Kasumi-1 (cell line): Measurements from ENCODE around the gene NEB.

Source experiments
- DNase-seq, 2 experiments: peaks; one replicate each; lab custom pipeline; 2025; lab: John Stamatoyannopoulos, UW

The NEB gene

GRCh38 chr2:151557883-151558282, 176.4 kb downstream of the NEB start:
- peak in 1 of 2 experiments; percentile 21 for DNase-seq

- DNase-seq: no peak
These were observed 178.2 kb downstream of the NEB start for GRCh38 chr2:151556121-151556520.

GRCh38 chr2:151552287-151552686, 182.0 kb downstream of the NEB start:
- DNase-seq: no peak

- DNase-seq: peak; percentile 40 to 43
These were observed 182.7 kb downstream of the NEB start for GRCh38 chr2:151551556-151551955.

- DNase-seq: no peak
These were observed 185.1 kb downstream of the NEB start for GRCh38 chr2:151549191-151549590.

DNA sequence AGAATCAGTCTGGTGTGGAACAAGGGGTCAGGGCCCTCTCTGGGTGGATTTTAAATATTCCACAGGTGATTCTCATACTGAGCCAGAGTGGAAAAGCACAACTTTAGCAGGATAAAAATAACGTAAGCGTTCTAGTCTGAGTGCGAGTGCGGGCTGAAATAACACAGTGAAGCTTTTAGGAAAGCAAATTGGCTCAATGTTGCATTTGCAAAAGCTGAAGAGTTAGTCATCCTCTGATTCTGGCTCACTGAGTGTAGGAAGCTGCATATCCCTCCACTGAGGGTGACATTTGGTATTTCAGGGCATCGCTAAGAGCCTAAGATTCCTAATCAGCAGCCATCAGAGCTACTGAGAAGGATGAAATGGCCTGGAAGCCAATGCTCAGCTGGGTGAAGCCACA, 189.8 kb downstream of the NEB start:
- no peak for DNase-seq

DNA sequence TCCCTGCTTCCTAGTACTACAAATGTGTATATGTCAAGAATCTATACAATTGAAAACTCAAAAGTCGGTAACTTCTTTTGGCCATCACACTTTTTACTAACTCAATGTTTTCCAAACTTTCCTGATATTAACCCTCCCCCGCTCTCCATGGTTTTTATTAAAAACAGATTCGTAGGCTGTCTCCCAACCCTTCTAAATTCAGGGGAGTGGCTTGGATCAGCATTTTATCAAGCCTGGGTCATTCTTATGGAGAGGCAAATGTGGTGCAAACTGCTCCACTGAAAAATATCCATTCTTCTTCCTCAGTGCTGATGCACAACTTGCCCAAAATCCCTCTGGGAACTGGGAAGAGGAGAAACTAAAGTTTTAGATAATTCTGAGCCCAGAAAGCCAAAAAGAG, 190.4 kb downstream of the NEB start:
- DNase-seq: no peak

GRCh38 chr2:151534001-151534400, 200.3 kb downstream of the NEB start:
- DNase-seq: no peak

DNA sequence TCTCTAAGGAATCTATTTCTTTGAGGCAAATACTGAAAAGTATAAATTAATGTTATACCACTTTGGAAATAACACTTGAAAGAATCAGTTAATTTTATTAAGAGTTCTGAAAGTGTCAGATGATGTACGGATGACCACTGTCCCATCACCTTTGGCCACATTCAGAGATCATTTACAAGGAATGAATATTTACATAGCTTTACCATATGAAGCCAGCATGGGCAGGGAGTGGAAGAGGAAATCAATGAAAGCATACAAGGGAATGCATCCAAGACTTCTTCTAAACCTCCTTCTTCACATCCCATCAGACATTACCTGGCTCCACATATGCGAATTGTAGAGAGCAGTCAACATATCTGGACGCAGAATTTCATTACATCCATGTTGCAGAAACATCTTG, 201.1 kb downstream of the NEB start:
- DNase-seq: no peak

GRCh38 chr2:151526572-151527090, 207.6 kb downstream of the NEB start:
- no peak for DNase-seq

GRCh38 chr2:151525821-151526373, 208.4 kb downstream of the NEB start:
- no peak for DNase-seq

DNA sequence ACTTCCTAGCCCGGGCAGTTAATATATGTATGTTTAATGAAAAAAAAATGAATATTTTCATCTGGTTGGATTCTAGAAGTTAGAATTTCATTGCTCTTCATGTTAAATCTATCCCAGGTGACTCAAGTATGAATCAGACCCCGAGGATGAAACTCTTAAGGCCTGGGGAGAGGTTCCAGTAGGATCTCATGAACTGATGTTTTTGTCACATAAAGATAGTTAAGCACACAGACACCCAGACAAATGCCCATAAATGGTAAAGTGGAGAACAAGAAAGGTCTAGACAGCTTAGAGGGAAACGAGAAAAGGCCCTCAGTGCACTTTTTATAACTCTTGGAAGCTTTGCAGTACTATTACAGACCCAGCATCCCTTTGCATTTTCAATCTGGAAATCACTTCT, 210.4 kb downstream of the NEB start:
- no peak for DNase-seq

- DNase-seq: no peak
These were observed 211.7 kb downstream of the NEB start for GRCh38 chr2:151522556-151522955.

DNA sequence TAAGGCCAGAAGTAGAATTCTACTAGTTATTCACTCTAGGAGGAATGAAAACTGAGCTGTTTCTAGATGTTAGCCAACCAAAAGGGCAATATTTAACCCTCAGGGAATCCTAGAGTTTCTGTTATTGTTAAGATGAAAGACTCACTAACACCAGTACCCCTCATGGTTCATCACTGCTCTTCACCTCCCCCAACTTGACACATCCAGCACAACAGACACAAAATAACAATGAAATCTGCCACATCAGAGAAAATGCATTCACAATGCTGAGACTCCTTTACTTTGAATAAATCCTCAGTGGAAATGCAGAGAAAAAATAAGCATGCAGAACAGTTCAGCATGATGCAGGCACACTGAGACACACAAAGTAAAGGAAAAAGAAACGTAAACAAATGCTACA, 213.3 kb downstream of the NEB start:
- DNase-seq: no peak

GRCh38 chr2:151518802-151519201, 215.5 kb downstream of the NEB start:
- no peak for DNase-seq

GRCh38 chr2:151508519-151508918, 225.8 kb downstream of the NEB start:
- DNase-seq: no peak

GRCh38 chr2:151506170-151506569, 228.1 kb downstream of the NEB start:
- no peak for DNase-seq

DNA sequence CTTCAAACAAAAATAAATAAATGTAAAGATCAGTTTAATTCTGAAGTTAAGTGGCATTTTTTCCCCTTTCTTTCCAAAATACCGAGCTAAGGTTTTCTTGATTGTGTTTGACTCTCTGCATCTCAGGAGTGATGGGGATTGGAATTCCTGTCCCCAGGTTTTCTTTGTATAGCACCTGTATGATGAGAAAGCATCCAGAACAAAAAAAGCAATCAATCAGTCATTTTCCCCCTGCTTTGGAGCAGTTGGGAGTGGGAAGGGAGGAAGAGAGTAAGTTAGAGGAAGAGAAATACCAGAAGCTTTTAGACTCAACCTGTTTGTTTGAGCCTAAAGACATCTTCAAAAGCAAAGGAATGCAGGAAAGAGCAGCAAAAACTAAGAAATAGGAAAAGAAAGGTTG, 236.1 kb downstream of the NEB start:
- DNase-seq: no peak

DNA sequence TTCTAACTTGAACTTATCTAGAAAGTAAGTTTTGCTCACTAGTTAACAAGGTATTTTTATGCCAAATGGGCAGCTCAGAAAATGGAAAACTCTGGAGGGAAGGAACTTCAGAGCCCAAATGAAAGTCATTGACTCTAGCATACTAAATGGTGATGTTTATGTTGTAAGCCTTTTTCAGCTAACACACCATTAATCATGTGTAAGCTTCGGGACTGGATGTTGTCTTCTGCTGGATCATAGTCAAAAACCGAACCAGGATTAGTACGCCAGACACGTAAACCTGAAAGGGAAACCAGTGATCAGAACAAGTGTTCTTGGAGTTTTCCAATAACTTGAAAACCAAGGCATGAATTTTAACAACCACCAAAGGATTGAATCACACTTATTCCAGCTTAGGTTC, 242.8 kb downstream of the NEB start:
- DNase-seq: no peak

GRCh38 chr2:151490276-151490675, 244.0 kb downstream of the NEB start:
- no peak for DNase-seq

DNA sequence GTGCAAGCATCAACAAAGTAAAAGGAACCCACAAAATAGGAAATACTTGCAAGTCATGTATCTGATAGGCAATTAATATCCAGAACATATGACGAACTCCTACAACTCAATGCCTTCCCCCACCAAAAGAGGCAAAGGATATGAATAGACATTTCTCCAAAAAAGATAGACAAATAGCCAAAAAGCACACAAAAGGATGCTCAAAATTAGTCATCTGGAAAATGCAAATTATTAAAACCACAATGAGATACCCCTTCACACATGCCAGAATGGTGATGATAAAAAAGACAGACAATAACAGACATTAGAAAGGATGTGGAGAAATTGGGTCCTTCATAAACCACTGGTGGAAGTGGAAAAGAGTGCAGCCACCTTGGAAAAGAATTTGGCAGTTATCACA, 248.2 kb downstream of the NEB start:
- no peak for DNase-seq

DNA sequence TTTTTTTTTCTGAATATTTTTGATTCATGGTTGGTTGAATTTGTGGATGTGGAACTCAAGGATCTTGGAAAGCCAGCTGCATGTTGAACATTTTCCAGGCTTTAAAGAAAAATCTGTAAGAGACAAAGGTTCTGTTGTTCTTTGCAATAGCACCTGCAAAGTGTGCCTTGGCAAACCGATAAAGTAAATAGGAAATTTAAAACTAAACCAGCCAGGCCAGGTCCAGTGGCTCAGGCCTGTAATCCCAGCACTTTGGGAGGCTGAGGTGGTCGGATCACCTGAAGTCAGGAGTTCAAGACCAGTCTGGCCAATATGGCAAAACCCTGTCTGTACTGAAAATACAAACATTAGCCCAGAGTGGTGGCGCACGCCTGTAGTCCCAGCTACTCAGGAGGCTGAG, 250.2 kb downstream of the NEB start:
- DNase-seq: no peak

DNA sequence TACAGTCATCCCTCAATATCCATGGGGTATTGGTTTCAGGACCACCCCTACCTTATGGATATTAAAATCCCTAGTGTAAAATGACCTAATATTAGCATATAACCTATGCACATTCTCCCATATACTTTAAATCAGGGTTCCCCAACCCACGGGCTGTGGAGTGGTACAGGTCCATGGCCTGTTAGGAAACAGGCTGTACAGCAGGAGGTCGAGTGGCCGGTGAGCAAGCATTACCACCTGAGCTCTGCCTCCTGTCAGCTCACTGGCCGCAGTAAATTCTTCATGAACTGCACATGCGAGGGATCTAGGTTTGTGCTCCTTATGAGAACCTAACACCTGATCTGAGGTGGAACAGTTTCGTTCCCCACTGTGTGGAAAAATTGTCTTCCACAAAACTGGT, 250.7 kb downstream of the NEB start:
- no peak for DNase-seq

DNA sequence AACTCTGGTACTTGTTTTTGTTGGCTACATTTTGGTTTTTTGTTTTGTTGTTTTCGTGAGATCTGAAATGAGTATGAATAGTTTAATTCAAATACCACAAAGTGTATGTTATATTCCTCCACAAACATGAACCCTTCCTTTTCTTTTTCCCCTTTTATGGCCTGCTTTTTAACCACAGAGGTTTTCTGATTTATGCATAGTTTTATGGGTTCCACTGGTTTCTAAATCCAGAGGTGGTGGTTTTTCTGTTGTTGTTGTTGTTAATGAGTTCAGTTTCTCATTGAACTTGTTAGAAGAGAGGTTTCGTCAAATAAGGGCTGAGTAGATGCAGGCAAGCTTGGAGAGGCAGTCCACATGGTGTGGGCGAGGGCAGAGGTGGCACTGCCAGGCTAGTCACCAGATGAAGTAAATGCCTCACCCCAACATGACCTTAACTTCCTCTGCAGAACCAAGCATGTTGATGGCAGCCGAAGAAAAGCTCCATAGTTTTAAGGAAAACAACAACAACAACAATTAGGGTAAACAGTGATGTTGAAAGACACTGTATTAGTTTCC, 252.0 kb downstream of the NEB start:
- DNase-seq: no peak
